H7 (cell line): ENCODE data around the gene PARD3B. TPM values are rescaled to one million over a fixed set of nuclear protein-coding genes. Genes with fewer than 3 reads are reported as not detected.

Source experiments
- DNase-seq: peaks from one replicate; pipeline ENCODE4 v3.0.0; 2012
- H3K27me3 ChIP-seq: 2 replicates; pipeline ENCODE4 v1.6.0; 2011; ENCODE audit warnings: mild to moderate bottlenecking, low read length; ENCODE audit not compliant: control insufficient read depth, insufficient read depth
- H3K36me3 ChIP-seq: replicated peaks from 2 replicates; pipeline ENCODE4 v1.5.1; 2011; ENCODE audit warnings: low read length; ENCODE audit not compliant: control insufficient read depth, insufficient read depth
- H3K4me3 ChIP-seq: 2 replicates; pipeline ENCODE4 v1.5.1; 2011; ENCODE audit warnings: low read depth, mild to moderate bottlenecking, control low read depth, low read length, moderate library complexity; ENCODE audit not compliant: insufficient read depth
- total RNA-seq: library from RNA; depleted of rRNA; stranded (reverse); fragments of >200 nt; shearing (Covaris generic); gene quantifications from 2 replicates; pipeline ENCODE4 v1.2.3, GENCODE V29; 2014

Gene PARD3B
- total RNA-seq, 1 experiment from 2014 or later = 2.3 TPM

GRCh38 chr2:204561771-204562170, 16.5 kb downstream of the PARD3B start:
- H3K27me3 ChIP-seq = no peaks in the 10 kb centered on the region
- DNase-seq = no peak
- H3K4me3 ChIP-seq = no peak overlapping the region
- H3K36me3 ChIP-seq = no peaks in the 10 kb centered on the region

GRCh38 chr2:204566439-204566838, 21.2 kb downstream of the PARD3B start:
- no peak for DNase-seq
- Histone ChIP-seq H3K27me3 (no peaks in the 10 kb centered on the region), H3K4me3 (no peak overlapping the region)

GRCh38 chr2:204570421-204570820, 25.1 kb downstream of the PARD3B start:
- Histone ChIP-seq H3K27me3 (no peaks in the 10 kb centered on the region), H3K4me3 (no peak overlapping the region), H3K36me3 (no peaks in the 10 kb centered on the region)
- no peak for DNase-seq

More at GRCh38 chr2:204566439-204566838, 21.2 kb downstream of the PARD3B start:
- H3K36me3 ChIP-seq = no peaks in the 10 kb centered on the region

GRCh38 chr2:204571041-204571440, 25.8 kb downstream of the PARD3B start:
- Histone ChIP-seq H3K27me3 (no peaks in the 10 kb centered on the region), H3K36me3 (no peaks in the 10 kb centered on the region), H3K4me3 (no peak overlapping the region)
- DNase-seq = no peak

GRCh38 chr2:204571911-204572310, 26.6 kb downstream of the PARD3B start:
- Histone ChIP-seq H3K4me3 (no peak overlapping the region), H3K27me3 (no peaks in the 10 kb centered on the region), H3K36me3 (no peaks in the 10 kb centered on the region)
- DNase-seq = no peak

GRCh38 chr2:204573221-204573620, 27.9 kb downstream of the PARD3B start:
- Histone ChIP-seq H3K4me3 (no peak overlapping the region), H3K36me3 (no peaks in the 10 kb centered on the region), H3K27me3 (no peaks in the 10 kb centered on the region)
- DNase-seq = no peak

- H3K36me3 ChIP-seq = no peaks in the 10 kb centered on the region
- H3K27me3 ChIP-seq = no peaks in the 10 kb centered on the region
- H3K4me3 ChIP-seq = no peak overlapping the region
- DNase-seq = no peak
These were observed 29.2 kb downstream of the PARD3B start for GRCh38 chr2:204574486-204574885.

- no peaks in the 10 kb centered on the region for H3K36me3 ChIP-seq
- DNase-seq = no peak
- H3K27me3 ChIP-seq = no peaks in the 10 kb centered on the region
- no peak overlapping the region for H3K4me3 ChIP-seq
These were observed 30.2 kb downstream of the PARD3B start for GRCh38 chr2:204575463-204575862.

GRCh38 chr2:204576362-204576979, 31.2 kb downstream of the PARD3B start:
- Histone ChIP-seq H3K4me3 (no peak overlapping the region), H3K27me3 (no peaks in the 10 kb centered on the region), H3K36me3 (no peaks in the 10 kb centered on the region)
- DNase-seq = no peak

- no peaks in the 10 kb centered on the region for H3K27me3 ChIP-seq
- H3K36me3 ChIP-seq = no peaks in the 10 kb centered on the region
- DNase-seq = no peak
- H3K4me3 ChIP-seq = no peak overlapping the region
These were observed 33.8 kb downstream of the PARD3B start for GRCh38 chr2:204578928-204579598.

- H3K27me3 ChIP-seq = no peaks in the 10 kb centered on the region
- no peak overlapping the region for H3K4me3 ChIP-seq
These were observed 36.7 kb downstream of the PARD3B start for GRCh38 chr2:204581946-204582345.

GRCh38 chr2:204583773-204584172, 38.5 kb downstream of the PARD3B start:
- Histone ChIP-seq H3K27me3 (no peaks in the 10 kb centered on the region), H3K36me3 (no peaks in the 10 kb centered on the region), H3K4me3 (no peak overlapping the region)
- no peak for DNase-seq

More at GRCh38 chr2:204581946-204582345, 36.7 kb downstream of the PARD3B start:
- DNase-seq = no peak
- no peaks in the 10 kb centered on the region for H3K36me3 ChIP-seq

- no peaks in the 10 kb centered on the region for H3K36me3 ChIP-seq
- DNase-seq = no peak
- no peak overlapping the region for H3K4me3 ChIP-seq
- no peaks in the 10 kb centered on the region for H3K27me3 ChIP-seq
These were observed 40.7 kb downstream of the PARD3B start for GRCh38 chr2:204585930-204586329.

GRCh38 chr2:204586444-204587180, 41.3 kb downstream of the PARD3B start:
- DNase-seq = no peak
- H3K36me3 ChIP-seq = no peaks in the 10 kb centered on the region

GRCh38 chr2:204590063-204590462, 44.8 kb downstream of the PARD3B start:
- Histone ChIP-seq H3K36me3 (no peaks in the 10 kb centered on the region), H3K27me3 (no peaks in the 10 kb centered on the region), H3K4me3 (no peak overlapping the region)
- no peak for DNase-seq

More at GRCh38 chr2:204586444-204587180, 41.3 kb downstream of the PARD3B start:
- no peaks in the 10 kb centered on the region for H3K27me3 ChIP-seq
- no peak overlapping the region for H3K4me3 ChIP-seq
